Peyer's patch (tissue), 4 donors: ENCODE measurements around the gene EFL1. TPM values are rescaled to one million over a fixed set of nuclear protein-coding genes. Genes with fewer than 3 reads are reported as not detected.

Experiments
- DNase-seq, 3 donors: peaks; one replicate each; pipeline ENCODE4 v3.0.0-alpha.2; 2017 to 2019
- H3K27ac ChIP-seq, 4 donors: fragments of 200-600 bp; sonication (generic); one replicate each; pipeline ENCODE4 v1.5.1; 2016 to 2019
- H3K27me3 ChIP-seq, 2 donors: fragments of 200-600 bp; sonication (generic); one replicate each; pipeline ENCODE4 v1.5.1; 2019
- H3K36me3 ChIP-seq, 3 donors: fragments of 200-600 bp; sonication (generic); one replicate each; pipeline ENCODE4 v1.5.1; 2016 to 2019
- H3K4me1 ChIP-seq, 4 donors: fragments of 200-600 bp; sonication (generic); one replicate each; pipeline ENCODE4 v1.5.1; 2016 to 2019
- H3K4me3 ChIP-seq, 4 donors: fragments of 200-600 bp; sonication (generic); 1 replicate in 3 of 4; 2 replicates in 1 of 4; pipeline ENCODE4 v1.5.1; 2016 to 2019; ENCODE audit warnings: mild to moderate bottlenecking in 1 of 4
- H3K9me3 ChIP-seq, 4 donors: fragments of 200-600 bp; sonication (generic); one replicate each; pipeline ENCODE4 v1.5.1; 2016 to 2019; ENCODE audit warnings: mild to moderate bottlenecking in 1 of 4
- CTCF ChIP-seq, 6 experiments: fragments of 450-650 bp in 4 of 6; fragments of 200-600 bp in 2 of 6; sonication (generic) in 1 of 6; IDR thresholded peaks; one replicate each; pipeline ENCODE4 v1.5.1; 2017 to 2019; ENCODE audit warnings: antibody characterized with exemption in 6 of 6, mild to moderate bottlenecking in 3 of 6, moderate library complexity in 1 of 6
- POLR2A ChIP-seq, 2 donors: fragments of 450-650 bp; IDR thresholded peaks; one replicate each; pipeline ENCODE4 v1.5.1; 2017; ENCODE audit warnings: antibody characterized with exemption in 2 of 2, mild to moderate bottlenecking in 2 of 2, moderate library complexity in 2 of 2
- total RNA-seq, 4 donors: library from RNA; depleted of rRNA; stranded (reverse); fragments of >200 nt; gene quantifications; one replicate each; pipeline ENCODE4 v1.1.0, GENCODE V29; 2016

The EFL1 gene
- total RNA-seq, 4 donors from 2014 or later, result 32.2 to 43.9 (median 40.0) TPM

GRCh38 chr15:82103468-82103867 is 159.1 kb downstream of the EFL1 start:
- no peak for DNase-seq
- TF ChIP-seq CTCF (IDR thresholded peaks at IDR 0.05) (no peak), POLR2A (IDR thresholded peaks at IDR 0.05) (no peak)
- no peaks in the 10 kb centered on the region for H3K27me3 ChIP-seq

GRCh38 chr15:82100111-82100929 is 162.2 kb downstream of the EFL1 start:
- TF ChIP-seq CTCF (IDR thresholded peaks at IDR 0.05) (no peak), POLR2A (IDR thresholded peaks at IDR 0.05) (no peak)
- DNase-seq, result no peak
- Histone ChIP-seq H3K4me3 (no peak overlapping the region), H3K4me1 (no peaks in the 10 kb centered on the region), H3K27me3 (no peaks in the 10 kb centered on the region), H3K36me3 (no peaks in the 10 kb centered on the region), H3K9me3 (no peaks in the 10 kb centered on the region), H3K27ac (no peak overlapping the region)

More at GRCh38 chr15:82103468-82103867, 159.1 kb downstream of the EFL1 start:
- H3K4me3 ChIP-seq, result no peak overlapping the region
- no peaks in the 10 kb centered on the region for H3K4me1 ChIP-seq
- no peaks in the 10 kb centered on the region for H3K9me3 ChIP-seq
- H3K27ac ChIP-seq, result no peak overlapping the region
- no peaks in the 10 kb centered on the region for H3K36me3 ChIP-seq

GRCh38 chr15:82098674-82099073 is 163.9 kb downstream of the EFL1 start:
- Histone ChIP-seq H3K4me3 (no peak overlapping the region), H3K27me3 (no peaks in the 10 kb centered on the region), H3K4me1 (no peaks in the 10 kb centered on the region), H3K9me3 (no peaks in the 10 kb centered on the region), H3K27ac (no peak overlapping the region), H3K36me3 (no peaks in the 10 kb centered on the region)
- TF ChIP-seq POLR2A (IDR thresholded peaks at IDR 0.05) (no peak), CTCF (IDR thresholded peaks at IDR 0.05) (no peak)
- no peak for DNase-seq

- TF ChIP-seq CTCF (IDR thresholded peaks at IDR 0.05) (no peak), POLR2A (IDR thresholded peaks at IDR 0.05) (no peak)
- H3K4me1 ChIP-seq, result no peaks in the 10 kb centered on the region
- no peak overlapping the region for H3K27ac ChIP-seq
- no peaks in the 10 kb centered on the region for H3K9me3 ChIP-seq
- H3K27me3 ChIP-seq, result no peaks in the 10 kb centered on the region
- DNase-seq, result no peak
- H3K36me3 ChIP-seq, result no peaks in the 10 kb centered on the region
- no peak overlapping the region for H3K4me3 ChIP-seq
Observed at GRCh38 chr15:82095803-82096202, 166.7 kb downstream of the EFL1 start.

- no peak for TF ChIP-seq CTCF (IDR thresholded peaks at IDR 0.05)
- no peak for TF ChIP-seq POLR2A (IDR thresholded peaks at IDR 0.05)
- DNase-seq, result no peak
- no peaks in the 10 kb centered on the region for H3K9me3 ChIP-seq
- H3K27ac ChIP-seq, result no peak overlapping the region
- no peak overlapping the region for H3K4me3 ChIP-seq
- no peaks in the 10 kb centered on the region for H3K27me3 ChIP-seq
- H3K36me3 ChIP-seq, result no peaks in the 10 kb centered on the region
- no peaks in the 10 kb centered on the region for H3K4me1 ChIP-seq
Observed at GRCh38 chr15:82093774-82094211, 168.7 kb downstream of the EFL1 start.
